ENCODE results near the gene MRO. TPM values are rescaled to one million over a fixed set of nuclear protein-coding genes. Genes with fewer than 3 reads are reported as not detected.

MRO gene
- total and polyA plus RNA-seq, 12 donors, result 0.67 to 9.4 (median 3.3) TPM

DNA sequence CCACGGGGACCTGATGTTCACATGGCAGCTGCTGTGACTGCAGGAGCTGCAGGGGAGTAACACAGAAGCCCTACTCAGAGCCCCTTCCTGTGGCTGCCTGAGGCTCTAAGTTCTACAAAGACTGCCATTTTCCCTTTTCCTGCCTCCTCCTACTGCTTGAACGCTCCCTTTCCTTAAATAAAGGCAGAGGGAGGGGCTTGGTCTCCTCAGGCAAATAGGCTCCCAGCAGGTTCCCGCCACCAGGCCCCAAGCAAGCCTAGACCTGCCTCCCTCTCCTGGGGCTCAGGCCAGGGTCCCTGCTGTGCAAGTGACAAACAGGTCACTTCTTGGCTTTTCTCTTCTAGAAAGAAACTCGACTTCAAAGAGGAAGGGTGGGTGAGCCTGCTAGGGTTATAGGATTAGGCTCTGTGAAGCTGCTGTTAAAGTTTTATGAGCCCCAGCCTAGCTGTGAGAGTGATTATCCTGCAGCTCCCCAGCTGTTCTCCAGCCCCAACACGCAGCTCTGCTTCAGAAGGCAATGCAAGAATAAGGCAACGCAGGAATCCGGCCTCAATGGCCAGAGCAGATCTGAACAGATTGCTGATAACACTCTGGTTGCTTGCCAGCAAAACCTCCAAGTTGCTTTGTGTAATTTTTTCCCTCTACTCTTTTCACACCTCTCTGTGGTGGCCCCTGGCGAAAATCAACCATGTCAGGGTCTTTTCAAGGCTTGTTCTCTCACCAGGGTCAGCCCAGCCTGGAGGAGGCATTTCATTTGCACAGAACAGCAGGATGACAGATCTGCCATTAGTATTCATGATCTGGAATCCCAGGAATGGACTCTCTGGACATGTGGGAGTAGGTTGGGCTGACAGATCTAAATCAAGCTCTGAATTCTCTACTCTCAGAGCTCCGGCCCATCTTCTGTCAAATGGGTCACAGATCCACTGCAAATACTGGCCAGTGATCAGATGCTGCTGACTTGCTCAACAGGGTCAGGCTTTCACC, 71.3 kb downstream of the MRO start:
- TF ChIP-seq, protein P1, sequence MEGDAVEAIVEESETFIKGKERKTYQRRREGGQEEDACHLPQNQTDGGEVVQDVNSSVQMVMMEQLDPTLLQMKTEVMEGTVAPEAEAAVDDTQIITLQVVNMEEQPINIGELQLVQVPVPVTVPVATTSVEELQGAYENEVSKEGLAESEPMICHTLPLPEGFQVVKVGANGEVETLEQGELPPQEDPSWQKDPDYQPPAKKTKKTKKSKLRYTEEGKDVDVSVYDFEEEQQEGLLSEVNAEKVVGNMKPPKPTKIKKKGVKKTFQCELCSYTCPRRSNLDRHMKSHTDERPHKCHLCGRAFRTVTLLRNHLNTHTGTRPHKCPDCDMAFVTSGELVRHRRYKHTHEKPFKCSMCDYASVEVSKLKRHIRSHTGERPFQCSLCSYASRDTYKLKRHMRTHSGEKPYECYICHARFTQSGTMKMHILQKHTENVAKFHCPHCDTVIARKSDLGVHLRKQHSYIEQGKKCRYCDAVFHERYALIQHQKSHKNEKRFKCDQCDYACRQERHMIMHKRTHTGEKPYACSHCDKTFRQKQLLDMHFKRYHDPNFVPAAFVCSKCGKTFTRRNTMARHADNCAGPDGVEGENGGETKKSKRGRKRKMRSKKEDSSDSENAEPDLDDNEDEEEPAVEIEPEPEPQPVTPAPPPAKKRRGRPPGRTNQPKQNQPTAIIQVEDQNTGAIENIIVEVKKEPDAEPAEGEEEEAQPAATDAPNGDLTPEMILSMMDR (IDR thresholded peaks at IDR 0.05), result no peak
- no peak for TF ChIP-seq POLR2A (IDR thresholded peaks at IDR 0.05)

DNA sequence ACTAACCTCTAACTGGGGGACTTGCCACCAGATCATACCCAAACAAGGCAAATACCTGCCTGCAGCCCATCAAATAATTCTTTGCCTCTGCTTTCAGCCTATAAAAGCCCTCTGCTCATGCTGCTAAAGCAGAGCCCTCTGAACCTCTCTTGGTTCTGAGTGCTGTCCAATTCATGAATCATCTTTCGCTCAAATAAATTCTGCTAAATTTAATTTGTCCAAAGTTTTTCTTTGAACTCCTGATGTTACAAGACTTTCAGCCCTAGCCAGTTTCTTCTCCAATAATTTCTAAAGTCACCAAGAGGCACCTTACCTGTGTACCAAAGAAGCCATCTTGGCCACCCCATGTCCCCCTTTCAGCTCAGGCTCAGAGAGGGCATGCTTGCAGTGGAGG, 72.0 kb downstream of the MRO start:
- WGBS, 4 donors, result 2 to 56% (median 23%) methylated on average over 1 of the region's 1 CpG

More for the DNA sequence above, 71.3 kb downstream of the MRO start:
- no peak for DNase-seq
- no peaks in the 10 kb centered on the region for H3K36me3 ChIP-seq (replicated peaks in 1 of 2)
- no peaks in the 10 kb centered on the region for H3K27me3 ChIP-seq
- WGBS, 4 donors, result 55 to 64% (median 61%) methylated on average over 8 to 9 of the region's 9 CpGs
- H3K4me1 ChIP-seq (replicated peaks in 1 of 2), result no peaks in the 10 kb centered on the region
- no peak overlapping the region for H3K27ac ChIP-seq
- H3K4me3 ChIP-seq, result no peak overlapping the region
- no peaks in the 10 kb centered on the region for H3K9me3 ChIP-seq (replicated peaks in 1 of 3)
- intact Hi-C loops (cut with DNase I), result no loop called here

DNA sequence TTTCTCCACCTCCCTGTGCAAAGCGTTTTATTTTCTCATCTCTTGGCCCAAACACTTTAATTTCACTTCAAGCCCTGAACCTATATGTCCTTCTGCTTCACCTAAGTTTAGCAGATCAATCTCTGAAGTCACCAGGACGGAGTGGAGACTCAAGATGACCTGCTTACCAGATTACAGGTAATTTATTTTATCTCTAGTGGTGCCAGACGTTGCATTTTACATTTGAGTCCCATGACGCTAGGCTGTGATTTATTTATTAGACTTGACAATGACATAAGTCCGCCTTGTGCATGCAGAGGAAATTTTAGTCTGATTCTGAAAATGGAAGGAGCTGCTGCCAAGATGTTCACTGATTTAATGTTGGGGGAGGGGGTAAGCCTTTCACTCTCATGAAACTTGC, 73.9 kb downstream of the MRO start:
- TF ChIP-seq POLR2A (IDR thresholded peaks at IDR 0.05), result no peak
- TF ChIP-seq, protein P1 (IDR thresholded peaks at IDR 0.05), result no peak
- H3K4me1 ChIP-seq (replicated peaks in 1 of 2), result no peaks in the 10 kb centered on the region
- no peak overlapping the region for H3K4me3 ChIP-seq
- peaks cover 0 to 5% (median 0%) of the 10 kb centered on the region in 3 donors for H3K9me3 ChIP-seq (replicated peaks in 1 of 3)
- intact Hi-C loops (cut with DNase I), result no loop called here
- peak in 1 of 7 donors; percentile 28 for DNase-seq
- no peaks in the 10 kb centered on the region for H3K27me3 ChIP-seq
- 56 to 66% (median 64%) methylated on average over 5 of the region's 5 CpGs for WGBS, 4 donors
- H3K36me3 ChIP-seq (replicated peaks in 1 of 2), result no peaks in the 10 kb centered on the region
- H3K27ac ChIP-seq, result no peak overlapping the region

More for the DNA sequence above, 72.0 kb downstream of the MRO start:
- Histone ChIP-seq H3K27ac (no peak overlapping the region), H3K9me3 (replicated peaks in 1 of 3) (peaks cover 0 to 3% (median 0%) of the 10 kb centered on the region in 3 donors), H3K36me3 (replicated peaks in 1 of 2) (no peaks in the 10 kb centered on the region), H3K27me3 (no peaks in the 10 kb centered on the region), H3K4me3 (no peak overlapping the region), H3K4me1 (replicated peaks in 1 of 2) (no peaks in the 10 kb centered on the region)
- TF ChIP-seq, protein P1 (IDR thresholded peaks at IDR 0.05), result no peak
- DNase-seq, result no peak
- intact Hi-C loops (cut with DNase I), result no loop called here

Other genes with a start within 250 kb of the MRO start
- 10 to 100 TPM; 34.8 to 81.4 (median 62.6) TPM for gene ME2, start 59.1 kb upstream of the MRO start, total RNA-seq
- gene ME2, start 59.1 kb upstream of the MRO start, polyA plus RNA-seq, result 100 to 1,000 TPM in 1 of 3 donors, 10 to 100 TPM in 2; 17.9 to 133 (median 20.4) TPM
- gene ELAC1, start 148.0 kb upstream of the MRO start, total RNA-seq, result 10 to 100 TPM in 8 of 9 donors, 1 to 10 TPM in 1; 9.7 to 15.8 (median 12.1) TPM
- 10 to 100 TPM in 1 of 3 donors, 1 to 10 TPM in 2; 6.5 to 20.0 (median 8.9) TPM for gene ELAC1, start 148.0 kb upstream of the MRO start, polyA plus RNA-seq
- gene SMAD4, start 210.2 kb upstream of the MRO start, total RNA-seq, result 100 to 1,000 TPM in 4 of 9 donors, 10 to 100 TPM in 5; 72.8 to 151 (median 91.6) TPM
- 10 to 100 TPM in 2 of 3 donors, 1 to 10 TPM in 1; 9.0 to 82.2 (median 11.2) TPM for gene SMAD4, start 210.2 kb upstream of the MRO start, polyA plus RNA-seq

All from adrenal gland (tissue), 12 donors.